Skeletal muscle tissue (tissue), 4 donors: Measurements from ENCODE around the gene UGT2B28. TPM values are rescaled to one million over a fixed set of nuclear protein-coding genes. Genes with fewer than 3 reads are reported as not detected.
"Not testable (repeated sequence)": the region's sequence is repeated elsewhere in the genome, so short reads cannot be mapped to it uniquely, and the experiment has no call there.

Experiments
- H3K27ac ChIP-seq: one replicate; pipeline ENCODE4 v1.7.0; 2013; ENCODE audit warnings: mild to moderate bottlenecking, low read depth, low read length, inconsistent platforms
- H3K27me3 ChIP-seq, 3 donors: one replicate each; pipeline ENCODE4 v1.7.0; 2013; ENCODE audit warnings: low read length in 3 of 3; ENCODE audit not compliant: control insufficient read depth in 3 of 3, insufficient read depth in 3 of 3
- H3K36me3 ChIP-seq, 3 donors: one replicate each; pipeline ENCODE4 v1.7.0; 2013; ENCODE audit warnings: low read length in 3 of 3; ENCODE audit not compliant: control insufficient read depth in 3 of 3, insufficient read depth in 3 of 3
- H3K4me1 ChIP-seq, 3 donors: one replicate each; pipeline ENCODE4 v1.7.0; 2013; ENCODE audit warnings: low read length in 3 of 3, mild to moderate bottlenecking in 3 of 3; ENCODE audit not compliant: control insufficient read depth in 3 of 3, insufficient read depth in 3 of 3
- H3K4me3 ChIP-seq, 3 donors: one replicate each; pipeline ENCODE4 v1.7.0; 2013; ENCODE audit warnings: low read length in 3 of 3
- H3K9ac ChIP-seq, 3 donors: one replicate each; pipeline ENCODE4 v1.7.0; 2013; ENCODE audit warnings: low read length in 3 of 3, mild to moderate bottlenecking in 3 of 3, moderate library complexity in 2 of 3, low read depth in 1 of 3
- H3K9me3 ChIP-seq, 3 donors: one replicate each; pipeline ENCODE4 v1.7.0; 2013; ENCODE audit warnings: low read length in 3 of 3; ENCODE audit not compliant: control insufficient read depth in 3 of 3
- total RNA-seq: library from RNA; depleted of rRNA; stranded (reverse); fragments of >200 nt; gene quantifications from one replicate; pipeline ENCODE4 v1.2.3, GENCODE V29; 2014
- donor health status: Osteomylitis.

Gene UGT2B28
- total RNA-seq, 1 donor from 2014 or later = not detected

- H3K9ac ChIP-seq, H3K27me3 ChIP-seq, H3K4me1 ChIP-seq: not testable (repeated sequence)
Measured at GRCh38 chr4:69308426-69309033, 28.3 kb downstream of the UGT2B28 start.

GRCh38 chr4:69309549-69310076, 29.3 kb downstream of the UGT2B28 start:
- not testable (repeated sequence) for H3K4me1 ChIP-seq, H3K4me3 ChIP-seq, H3K27ac ChIP-seq, H3K36me3 ChIP-seq, H3K27me3 ChIP-seq, H3K9me3 ChIP-seq, H3K9ac ChIP-seq

More at GRCh38 chr4:69308426-69309033, 28.3 kb downstream of the UGT2B28 start:
- not testable (repeated sequence) for H3K4me3 ChIP-seq, H3K27ac ChIP-seq, H3K9me3 ChIP-seq, H3K36me3 ChIP-seq

GRCh38 chr4:69310262-69310661, 30.0 kb downstream of the UGT2B28 start:
- H3K27me3 ChIP-seq, H3K4me3 ChIP-seq, H3K4me1 ChIP-seq, H3K9ac ChIP-seq, H3K36me3 ChIP-seq, H3K27ac ChIP-seq, H3K9me3 ChIP-seq: not testable (repeated sequence)

DNA sequence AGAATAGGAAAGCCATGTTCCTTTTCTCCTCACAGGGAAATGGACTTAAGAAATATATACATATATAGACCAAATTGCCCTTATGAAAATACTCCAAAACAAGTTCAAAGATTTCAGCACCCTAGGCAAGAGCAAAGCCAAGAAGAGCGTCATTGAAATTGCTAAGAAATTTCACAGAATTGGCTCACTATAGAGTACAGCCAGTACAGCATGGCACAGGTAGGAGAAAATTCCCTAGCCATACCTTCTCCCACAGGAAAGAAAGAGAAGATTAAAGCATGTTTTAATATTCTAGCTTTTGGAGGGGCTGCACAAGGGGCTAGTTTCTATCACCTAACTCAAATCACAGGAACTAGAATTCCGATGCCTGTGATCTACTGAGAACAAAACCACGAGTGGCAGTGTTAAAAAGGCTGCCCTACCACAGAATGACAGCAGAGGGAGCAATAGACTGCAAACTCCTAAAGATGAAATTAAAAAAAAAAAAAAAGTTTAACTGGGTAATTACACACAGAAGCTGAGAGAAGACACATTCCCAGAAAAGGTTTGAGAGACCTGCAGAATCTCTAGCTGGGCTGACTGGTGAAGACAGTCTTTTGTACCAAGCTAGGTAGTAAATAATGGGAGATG, 37.5 kb downstream of the UGT2B28 start:
- H3K9me3 ChIP-seq, H3K4me3 ChIP-seq, H3K9ac ChIP-seq, H3K27me3 ChIP-seq, H3K36me3 ChIP-seq, H3K4me1 ChIP-seq, H3K27ac ChIP-seq: not testable (repeated sequence)

DNA sequence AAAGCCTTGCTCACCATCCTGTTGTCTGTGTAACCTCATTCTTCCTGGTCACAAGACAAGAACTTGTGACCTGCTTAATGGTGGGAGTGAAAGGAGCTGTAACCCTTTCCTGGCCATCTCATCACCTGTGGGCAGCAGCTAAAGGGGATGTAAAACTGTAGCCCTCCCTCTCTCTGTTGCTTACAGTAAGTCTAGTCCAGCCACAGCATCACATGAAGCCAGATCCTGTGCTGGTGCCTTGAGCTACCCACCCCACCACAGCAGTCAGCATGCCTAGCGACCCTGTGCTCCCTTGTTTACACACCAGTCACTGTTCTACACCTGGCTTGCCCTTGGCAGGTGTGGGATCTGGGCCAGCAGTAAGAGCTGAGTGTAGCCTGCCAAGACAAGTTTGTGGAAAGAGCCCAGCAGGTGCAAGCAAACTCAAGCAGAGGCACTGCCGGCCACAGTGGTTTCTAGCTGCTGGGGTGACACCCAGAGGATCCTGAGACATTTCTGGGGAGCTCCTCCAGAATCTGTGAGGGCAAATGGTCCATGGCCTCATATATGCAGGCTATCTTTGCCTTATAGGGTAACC, 41.0 kb downstream of the UGT2B28 start:
- Histone ChIP-seq H3K27ac (no peak overlapping the region), H3K27me3 (no peaks in the 10 kb centered on the region), H3K9ac (no peak overlapping the region), H3K4me1 (peaks cover 0 to 2% (median 0%) of the 10 kb centered on the region in 3 donors), H3K9me3 (no peaks in the 10 kb centered on the region), H3K4me3 (peak overlapping the region in 1 of 3 donors; percentile 41), H3K36me3 (no peaks in the 10 kb centered on the region)

DNA sequence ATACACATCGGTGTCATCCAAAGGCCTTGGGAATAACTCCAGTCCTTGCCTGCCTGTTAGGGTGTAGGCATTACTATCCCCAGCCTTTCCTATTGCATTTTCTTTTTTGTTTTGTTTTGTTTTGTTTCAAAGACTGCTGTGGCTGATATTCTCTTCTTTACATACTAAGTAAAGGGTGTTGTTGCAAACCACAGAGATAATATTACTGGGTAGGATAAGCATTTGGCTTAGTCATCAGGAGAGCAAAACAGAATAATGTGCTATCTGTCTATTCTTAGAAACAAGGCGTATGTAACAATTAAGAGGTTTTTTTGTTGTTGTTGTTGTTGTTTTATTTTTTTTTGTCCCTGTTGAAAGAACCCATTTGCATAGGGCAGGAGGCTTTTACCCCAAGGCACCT, 41.8 kb downstream of the UGT2B28 start:
- Histone ChIP-seq H3K9me3 (no peaks in the 10 kb centered on the region), H3K27me3 (no peaks in the 10 kb centered on the region), H3K9ac (no peak overlapping the region), H3K27ac (no peak overlapping the region), H3K36me3 (no peaks in the 10 kb centered on the region), H3K4me3 (no peak overlapping the region), H3K4me1 (peaks cover 0 to 2% (median 0%) of the 10 kb centered on the region in 3 donors)

- H3K27me3 ChIP-seq = no peaks in the 10 kb centered on the region
- no peak overlapping the region for H3K9ac ChIP-seq
- H3K9me3 ChIP-seq = no peaks in the 10 kb centered on the region
- H3K4me3 ChIP-seq = no peak overlapping the region
- H3K27ac ChIP-seq = no peak overlapping the region
- H3K36me3 ChIP-seq = no peaks in the 10 kb centered on the region
- peaks cover 0 to 2% (median 0%) of the 10 kb centered on the region in 3 donors for H3K4me1 ChIP-seq
Measured at GRCh38 chr4:69323284-69323683, 43.0 kb downstream of the UGT2B28 start.

- Histone ChIP-seq H3K9me3 (no peaks in the 10 kb centered on the region), H3K27ac (no peak overlapping the region), H3K36me3 (no peaks in the 10 kb centered on the region), H3K4me1 (no peaks in the 10 kb centered on the region), H3K9ac (no peak overlapping the region), H3K4me3 (no peak overlapping the region), H3K27me3 (no peaks in the 10 kb centered on the region)
Measured at GRCh38 chr4:69330345-69331047, 50.2 kb downstream of the UGT2B28 start.

DNA sequence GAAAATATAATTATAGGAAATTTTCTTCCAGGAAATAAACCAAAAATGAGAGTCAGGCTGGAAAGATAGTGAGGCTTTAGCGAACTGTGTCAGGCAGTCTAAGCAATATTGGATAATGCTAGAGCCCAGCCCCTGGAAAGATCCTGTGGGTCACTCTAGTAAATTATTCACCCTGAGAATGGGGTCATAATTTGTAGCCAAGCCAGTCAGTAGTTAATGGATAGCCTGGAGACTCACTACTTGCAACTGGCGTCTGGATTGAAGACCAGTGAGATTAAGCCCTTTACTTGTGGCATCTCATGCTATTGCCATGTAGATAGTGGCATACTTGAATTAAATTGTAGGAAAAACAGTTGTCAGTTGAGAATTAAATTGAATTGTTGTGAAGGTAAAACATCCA, 51.0 kb downstream of the UGT2B28 start:
- not testable (repeated sequence) for H3K4me3 ChIP-seq

GRCh38 chr4:69335485-69335884, 55.2 kb downstream of the UGT2B28 start:
- not testable (repeated sequence) for H3K27me3 ChIP-seq, H3K36me3 ChIP-seq, H3K4me3 ChIP-seq, H3K9ac ChIP-seq, H3K9me3 ChIP-seq, H3K27ac ChIP-seq, H3K4me1 ChIP-seq

More for the DNA sequence above, 51.0 kb downstream of the UGT2B28 start:
- not testable (repeated sequence) for H3K9ac ChIP-seq, H3K27me3 ChIP-seq, H3K36me3 ChIP-seq, H3K9me3 ChIP-seq, H3K4me1 ChIP-seq, H3K27ac ChIP-seq
